Ascending aorta (tissue), 2 donors: ENCODE measurements around the gene MRPL9. TPM values are rescaled to one million over a fixed set of nuclear protein-coding genes. Genes with fewer than 3 reads are reported as not detected.

Experiments
- DNase-seq, 2 donors: peaks; one replicate each; pipeline ENCODE4 v3.0.0-alpha.2; 2019; ENCODE audit warnings: low spot score in 2 of 2
- H3K27ac ChIP-seq, 2 donors: fragments of 200-600 bp; sonication (generic); one replicate each; pipeline ENCODE4 v1.5.1; 2016 to 2017; ENCODE audit warnings: mild to moderate bottlenecking in 1 of 2
- H3K27me3 ChIP-seq: fragments of 200-600 bp; sonication (generic); one replicate; pipeline ENCODE4 v1.5.1; 2017
- H3K36me3 ChIP-seq, 2 donors: fragments of 200-600 bp; sonication (generic); one replicate each; pipeline ENCODE4 v1.5.1; 2016
- H3K4me1 ChIP-seq, 2 donors: fragments of 200-600 bp; sonication (generic); one replicate each; pipeline ENCODE4 v1.5.1; 2016 to 2017; ENCODE audit warnings: mild to moderate bottlenecking in 1 of 2
- H3K4me3 ChIP-seq, 2 donors: fragments of 200-600 bp; sonication (generic); one replicate each; pipeline ENCODE4 v1.5.1; 2016 to 2017; ENCODE audit warnings: mild to moderate bottlenecking in 1 of 2
- H3K9me3 ChIP-seq, 2 donors: fragments of 200-600 bp; sonication (generic); one replicate each; pipeline ENCODE4 v1.5.1; 2016
- CTCF ChIP-seq, 3 experiments: fragments of 200-600 bp in 2 of 3; fragments of 450-650 bp in 1 of 3; sonication (generic) in 2 of 3; IDR thresholded peaks; one replicate each; pipeline ENCODE4 v1.5.1; 2016 to 2019; ENCODE audit warnings: antibody characterized with exemption in 3 of 3, mild to moderate bottlenecking in 1 of 3, moderate library complexity in 1 of 3
- intact Hi-C: fragments of 100-400 bp; cut with DNase I; formaldehyde crosslinking; loops from one replicate; pipeline ENCODE4 v1.15.1; 2023
- total RNA-seq: library from RNA; depleted of rRNA; stranded (reverse); fragments of >200 nt; gene quantifications from one replicate; pipeline ENCODE4 v1.1.0, GENCODE V29; 2016

MRPL9 gene
- 64.8 TPM for total RNA-seq

- no peaks in the 10 kb centered on the region for H3K9me3 ChIP-seq
- peak; percentile 19 to 87 for DNase-seq
- intact Hi-C loops: no loop called here
- peaks cover 0 to 7% of the 10 kb centered on the region in 2 donors for H3K4me1 ChIP-seq
- no peak for TF ChIP-seq CTCF (IDR thresholded peaks at IDR 0.05)
- peak within 1 kb of the TSS; percentile 79 to 91 for H3K4me3 ChIP-seq
- H3K27me3 ChIP-seq: no peaks in the 10 kb centered on the region
- H3K27ac ChIP-seq: peak within 1 kb of the TSS; percentile 84 to 95
- H3K36me3 ChIP-seq: peaks cover 8 to 30% of the 10 kb centered on the region in 2 donors
These were observed at the start of gene MRPL9 for GRCh38 chr1:151762941-151763921. Gene MRPL9 (minus strand): TSS chr1:151763496. CDS start chr1:151763479, 17 bp downstream.

GRCh38 chr1:151811181-151811580, 47.9 kb upstream of the MRPL9 start:
- intact Hi-C loops: no loop called here
- H3K4me3 ChIP-seq: no peak overlapping the region
- no peaks in the 10 kb centered on the region for H3K27me3 ChIP-seq
- no peak for TF ChIP-seq CTCF (IDR thresholded peaks at IDR 0.05)
- H3K27ac ChIP-seq: no peak overlapping the region
- H3K4me1 ChIP-seq: no peaks in the 10 kb centered on the region
- no peaks in the 10 kb centered on the region for H3K36me3 ChIP-seq
- DNase-seq: no peak
- H3K9me3 ChIP-seq: no peaks in the 10 kb centered on the region

- intact Hi-C loops: no loop called here
- no peaks in the 10 kb centered on the region for H3K36me3 ChIP-seq
- no peaks in the 10 kb centered on the region for H3K27me3 ChIP-seq
- no peak overlapping the region for H3K27ac ChIP-seq
- H3K9me3 ChIP-seq: no peaks in the 10 kb centered on the region
- no peak for DNase-seq
- TF ChIP-seq CTCF (IDR thresholded peaks at IDR 0.05): no peak
- no peak overlapping the region for H3K4me3 ChIP-seq
- no peaks in the 10 kb centered on the region for H3K4me1 ChIP-seq
These were observed 46.8 kb upstream of the MRPL9 start for GRCh38 chr1:151809985-151810556.

- Histone ChIP-seq H3K4me3 (no peak overlapping the region), H3K9me3 (no peaks in the 10 kb centered on the region), H3K27ac (no peak overlapping the region), H3K36me3 (no peaks in the 10 kb centered on the region), H3K27me3 (no peaks in the 10 kb centered on the region), H3K4me1 (no peaks in the 10 kb centered on the region)
- intact Hi-C loops: no loop called here
- TF ChIP-seq CTCF (IDR thresholded peaks at IDR 0.05): no peak
- DNase-seq: no peak
These were observed 46.1 kb upstream of the MRPL9 start for GRCh38 chr1:151809290-151809984.

GRCh38 chr1:151807766-151808165, 44.5 kb upstream of the MRPL9 start:
- H3K36me3 ChIP-seq: no peaks in the 10 kb centered on the region
- intact Hi-C loops: no loop called here

More at GRCh38 chr1:151807766-151808165, 44.5 kb upstream of the MRPL9 start:
- Histone ChIP-seq H3K4me3 (no peak overlapping the region), H3K27ac (no peak overlapping the region), H3K9me3 (no peaks in the 10 kb centered on the region), H3K4me1 (no peaks in the 10 kb centered on the region), H3K27me3 (no peaks in the 10 kb centered on the region)
- TF ChIP-seq CTCF (IDR thresholded peaks at IDR 0.05): no peak
- DNase-seq: no peak
